GM12878 (cell line): Measurements from ENCODE around the gene PRKAR2B. TPM values are rescaled to one million over a fixed set of nuclear protein-coding genes. Genes with fewer than 3 reads are reported as not detected.

Experiments used
- CBX5 ChIP-seq: sonication (generic); IDR thresholded peaks from 2 replicates; pipeline ENCODE4 v1.6.1; 2016; ENCODE audit warnings: low read depth, moderate library complexity, mild to moderate bottlenecking, inconsistent platforms
- EED ChIP-seq: sonication (generic); IDR thresholded peaks from 2 replicates; pipeline ENCODE4 v1.6.1; 2016; ENCODE audit warnings: antibody characterized with exemption, low read depth
- RAD51 ChIP-seq: fragments of 450-650 bp; IDR thresholded peaks from 2 replicates; pipeline ENCODE4 v1.6.1; 2016; ENCODE audit warnings: moderate library complexity, mild to moderate bottlenecking, inconsistent platforms
- SIN3A ChIP-seq: IDR thresholded peaks from 2 replicates; pipeline ENCODE4 v1.6.1; 2012; ENCODE audit warnings: low read depth, low read length, improper control_type of control experiment
- SREBF1 ChIP-seq: IDR thresholded peaks from 2 replicates; pipeline ENCODE4 v1.6.1; 2012; ENCODE audit warnings: mild to moderate bottlenecking, low read length
- polyA plus RNA-seq, 11 experiments: library from polyadenylated mRNA; depleted of rRNA in 4 of 11; unstranded in 6 of 11; stranded (reverse) in 5 of 11; fragments of >200 nt; fragmentation: Nextera tagmentation in 4 of 11; fragmentation: Illumina TruSeq in 1 of 11; extraction: Ambion mirVana in 4 of 11; extraction: Trizol in 1 of 11; gene quantifications; 1 replicate in 1 of 11; 2 replicates in 10 of 11; pipeline versions ENCODE4 v1.2.1 to v1.2.3, GENCODE V29; 2011 to 2016; ENCODE audit warnings: inconsistent platforms in 2 of 11, missing spikeins in 2 of 11, low read depth in 1 of 11
- total RNA-seq, 4 experiments: library from RNA; depleted of rRNA in 3 of 4; stranded (reverse); fragments of >200 nt in 3 of 4; fragmentation: Illumina TruSeq in 1 of 4; extraction: Trizol in 1 of 4; gene quantifications; 2 replicates each; pipeline versions ENCODE4 v1.2.1 to v1.2.3, GENCODE V29; 2013 to 2021
- TF ChIP-seq, protein P1 (sequence below): fragments of 450-650 bp; IDR thresholded peaks from 2 replicates; pipeline ENCODE4 v1.6.1; 2017; ENCODE audit warnings: mild to moderate bottlenecking, moderate library complexity
- TF ChIP-seq, protein P2 (sequence below): fragments of 450-650 bp; IDR thresholded peaks from 2 replicates; pipeline ENCODE4 v1.6.1; 2017; ENCODE audit warnings: low read depth, mild to moderate bottlenecking, moderate library complexity
- TF ChIP-seq, protein P3 (sequence below): fragments of 450-650 bp; IDR thresholded peaks from 2 replicates; pipeline ENCODE4 v1.6.1; 2017; ENCODE audit warnings: mild to moderate bottlenecking, moderate library complexity
- TF ChIP-seq, protein P4 (sequence below): IDR thresholded peaks from 2 replicates; pipeline ENCODE4 v1.6.1; 2012; ENCODE audit warnings: low read depth, low read length, improper control_type of control experiment
- TF ChIP-seq, protein P5 (sequence below): IDR thresholded peaks from 2 replicates; pipeline ENCODE4 v1.6.1; 2011; ENCODE audit warnings: low read depth, low read length, improper control_type of control experiment, borderline replicate concordance
- TF ChIP-seq, protein P6 (sequence below): fragments of 450-650 bp; IDR thresholded peaks from 2 replicates; pipeline ENCODE4 v1.6.1; 2014; ENCODE audit warnings: mild to moderate bottlenecking

Gene PRKAR2B
- total and polyA plus RNA-seq, 10 of the 15 experiments (the other 5 are each of a cell fraction or from before 2014, with no cell fraction given), result 0.01 to 0.18 (median 0.04) TPM; not detected in 4

DNA sequence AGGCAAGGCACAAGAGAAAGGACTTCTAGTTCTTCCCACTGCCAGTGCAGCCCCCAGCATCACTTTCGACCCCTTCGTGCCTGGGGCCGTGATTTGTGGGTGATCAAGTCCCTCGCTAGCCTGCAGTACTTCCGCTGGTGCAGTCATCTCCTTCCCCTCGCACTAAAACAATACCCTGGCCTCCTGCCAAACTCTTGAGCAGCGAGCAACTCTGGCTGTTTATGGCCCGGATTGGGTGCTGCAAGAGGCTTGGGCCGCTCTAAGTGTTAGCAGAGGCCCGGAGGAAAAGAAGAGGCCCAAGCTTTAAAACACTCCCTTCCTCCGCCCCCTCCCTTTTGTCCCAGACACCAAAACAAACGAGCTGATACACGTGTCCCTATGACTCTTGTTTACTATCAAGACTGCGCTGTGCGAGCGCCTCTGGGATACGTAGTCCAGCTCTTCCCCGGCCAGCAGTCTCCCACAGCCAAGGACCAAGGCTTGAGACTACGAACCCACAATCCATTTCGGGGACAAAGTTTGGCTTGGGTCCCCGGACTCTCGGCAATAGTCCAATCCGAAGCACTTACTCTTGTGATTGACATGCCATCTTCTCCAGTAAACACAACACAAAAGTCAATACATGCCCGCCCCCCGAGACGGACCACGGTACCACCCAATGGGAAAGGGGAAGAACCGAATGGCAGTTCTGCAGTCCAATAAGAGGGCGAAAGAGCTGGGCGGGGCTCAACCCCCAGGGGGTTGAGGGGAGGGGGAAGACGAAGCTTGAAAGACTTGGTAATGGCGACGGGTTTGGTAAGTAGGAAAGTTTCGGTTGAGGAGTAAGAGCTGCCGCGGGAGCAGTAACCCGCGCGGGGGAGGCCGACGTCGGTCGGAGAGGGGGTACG, 124.0 kb downstream of the PRKAR2B start, which contains the start of gene HBP1 (continued):
- TF ChIP-seq, protein P1, sequence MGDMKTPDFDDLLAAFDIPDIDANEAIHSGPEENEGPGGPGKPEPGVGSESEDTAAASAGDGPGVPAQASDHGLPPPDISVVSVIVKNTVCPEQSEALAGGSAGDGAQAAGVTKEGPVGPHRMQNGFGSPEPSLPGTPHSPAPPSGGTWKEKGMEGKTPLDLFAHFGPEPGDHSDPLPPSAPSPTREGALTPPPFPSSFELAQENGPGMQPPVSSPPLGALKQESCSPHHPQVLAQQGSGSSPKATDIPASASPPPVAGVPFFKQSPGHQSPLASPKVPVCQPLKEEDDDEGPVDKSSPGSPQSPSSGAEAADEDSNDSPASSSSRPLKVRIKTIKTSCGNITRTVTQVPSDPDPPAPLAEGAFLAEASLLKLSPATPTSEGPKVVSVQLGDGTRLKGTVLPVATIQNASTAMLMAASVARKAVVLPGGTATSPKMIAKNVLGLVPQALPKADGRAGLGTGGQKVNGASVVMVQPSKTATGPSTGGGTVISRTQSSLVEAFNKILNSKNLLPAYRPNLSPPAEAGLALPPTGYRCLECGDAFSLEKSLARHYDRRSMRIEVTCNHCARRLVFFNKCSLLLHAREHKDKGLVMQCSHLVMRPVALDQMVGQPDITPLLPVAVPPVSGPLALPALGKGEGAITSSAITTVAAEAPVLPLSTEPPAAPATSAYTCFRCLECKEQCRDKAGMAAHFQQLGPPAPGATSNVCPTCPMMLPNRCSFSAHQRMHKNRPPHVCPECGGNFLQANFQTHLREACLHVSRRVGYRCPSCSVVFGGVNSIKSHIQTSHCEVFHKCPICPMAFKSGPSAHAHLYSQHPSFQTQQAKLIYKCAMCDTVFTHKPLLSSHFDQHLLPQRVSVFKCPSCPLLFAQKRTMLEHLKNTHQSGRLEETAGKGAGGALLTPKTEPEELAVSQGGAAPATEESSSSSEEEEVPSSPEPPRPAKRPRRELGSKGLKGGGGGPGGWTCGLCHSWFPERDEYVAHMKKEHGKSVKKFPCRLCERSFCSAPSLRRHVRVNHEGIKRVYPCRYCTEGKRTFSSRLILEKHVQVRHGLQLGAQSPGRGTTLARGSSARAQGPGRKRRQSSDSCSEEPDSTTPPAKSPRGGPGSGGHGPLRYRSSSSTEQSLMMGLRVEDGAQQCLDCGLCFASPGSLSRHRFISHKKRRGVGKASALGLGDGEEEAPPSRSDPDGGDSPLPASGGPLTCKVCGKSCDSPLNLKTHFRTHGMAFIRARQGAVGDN, result peak; percentile 52; the same call in 1 of the 2 replicates
- TF ChIP-seq, protein P2, sequence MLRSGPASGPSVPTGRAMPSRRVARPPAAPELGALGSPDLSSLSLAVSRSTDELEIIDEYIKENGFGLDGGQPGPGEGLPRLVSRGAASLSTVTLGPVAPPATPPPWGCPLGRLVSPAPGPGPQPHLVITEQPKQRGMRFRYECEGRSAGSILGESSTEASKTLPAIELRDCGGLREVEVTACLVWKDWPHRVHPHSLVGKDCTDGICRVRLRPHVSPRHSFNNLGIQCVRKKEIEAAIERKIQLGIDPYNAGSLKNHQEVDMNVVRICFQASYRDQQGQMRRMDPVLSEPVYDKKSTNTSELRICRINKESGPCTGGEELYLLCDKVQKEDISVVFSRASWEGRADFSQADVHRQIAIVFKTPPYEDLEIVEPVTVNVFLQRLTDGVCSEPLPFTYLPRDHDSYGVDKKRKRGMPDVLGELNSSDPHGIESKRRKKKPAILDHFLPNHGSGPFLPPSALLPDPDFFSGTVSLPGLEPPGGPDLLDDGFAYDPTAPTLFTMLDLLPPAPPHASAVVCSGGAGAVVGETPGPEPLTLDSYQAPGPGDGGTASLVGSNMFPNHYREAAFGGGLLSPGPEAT, result peak; percentile 66
- TF ChIP-seq, protein P3, sequence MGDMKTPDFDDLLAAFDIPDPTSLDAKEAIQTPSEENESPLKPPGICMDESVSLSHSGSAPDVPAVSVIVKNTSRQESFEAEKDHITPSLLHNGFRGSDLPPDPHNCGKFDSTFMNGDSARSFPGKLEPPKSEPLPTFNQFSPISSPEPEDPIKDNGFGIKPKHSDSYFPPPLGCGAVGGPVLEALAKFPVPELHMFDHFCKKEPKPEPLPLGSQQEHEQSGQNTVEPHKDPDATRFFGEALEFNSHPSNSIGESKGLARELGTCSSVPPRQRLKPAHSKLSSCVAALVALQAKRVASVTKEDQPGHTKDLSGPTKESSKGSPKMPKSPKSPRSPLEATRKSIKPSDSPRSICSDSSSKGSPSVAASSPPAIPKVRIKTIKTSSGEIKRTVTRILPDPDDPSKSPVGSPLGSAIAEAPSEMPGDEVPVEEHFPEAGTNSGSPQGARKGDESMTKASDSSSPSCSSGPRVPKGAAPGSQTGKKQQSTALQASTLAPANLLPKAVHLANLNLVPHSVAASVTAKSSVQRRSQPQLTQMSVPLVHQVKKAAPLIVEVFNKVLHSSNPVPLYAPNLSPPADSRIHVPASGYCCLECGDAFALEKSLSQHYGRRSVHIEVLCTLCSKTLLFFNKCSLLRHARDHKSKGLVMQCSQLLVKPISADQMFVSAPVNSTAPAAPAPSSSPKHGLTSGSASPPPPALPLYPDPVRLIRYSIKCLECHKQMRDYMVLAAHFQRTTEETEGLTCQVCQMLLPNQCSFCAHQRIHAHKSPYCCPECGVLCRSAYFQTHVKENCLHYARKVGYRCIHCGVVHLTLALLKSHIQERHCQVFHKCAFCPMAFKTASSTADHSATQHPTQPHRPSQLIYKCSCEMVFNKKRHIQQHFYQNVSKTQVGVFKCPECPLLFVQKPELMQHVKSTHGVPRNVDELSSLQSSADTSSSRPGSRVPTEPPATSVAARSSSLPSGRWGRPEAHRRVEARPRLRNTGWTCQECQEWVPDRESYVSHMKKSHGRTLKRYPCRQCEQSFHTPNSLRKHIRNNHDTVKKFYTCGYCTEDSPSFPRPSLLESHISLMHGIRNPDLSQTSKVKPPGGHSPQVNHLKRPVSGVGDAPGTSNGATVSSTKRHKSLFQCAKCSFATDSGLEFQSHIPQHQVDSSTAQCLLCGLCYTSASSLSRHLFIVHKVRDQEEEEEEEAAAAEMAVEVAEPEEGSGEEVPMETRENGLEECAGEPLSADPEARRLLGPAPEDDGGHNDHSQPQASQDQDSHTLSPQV, result no peak
- TF ChIP-seq SIN3A, result peak; percentile 94
- peak; percentile 28; the same call in 1 of the 2 replicates for TF ChIP-seq EED
- TF ChIP-seq SREBF1, result peak; percentile 60; the same call in 1 of the 2 replicates
- TF ChIP-seq, protein P4, sequence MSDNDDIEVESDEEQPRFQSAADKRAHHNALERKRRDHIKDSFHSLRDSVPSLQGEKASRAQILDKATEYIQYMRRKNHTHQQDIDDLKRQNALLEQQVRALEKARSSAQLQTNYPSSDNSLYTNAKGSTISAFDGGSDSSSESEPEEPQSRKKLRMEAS, result peak; percentile 99
- TF ChIP-seq, protein P5, sequence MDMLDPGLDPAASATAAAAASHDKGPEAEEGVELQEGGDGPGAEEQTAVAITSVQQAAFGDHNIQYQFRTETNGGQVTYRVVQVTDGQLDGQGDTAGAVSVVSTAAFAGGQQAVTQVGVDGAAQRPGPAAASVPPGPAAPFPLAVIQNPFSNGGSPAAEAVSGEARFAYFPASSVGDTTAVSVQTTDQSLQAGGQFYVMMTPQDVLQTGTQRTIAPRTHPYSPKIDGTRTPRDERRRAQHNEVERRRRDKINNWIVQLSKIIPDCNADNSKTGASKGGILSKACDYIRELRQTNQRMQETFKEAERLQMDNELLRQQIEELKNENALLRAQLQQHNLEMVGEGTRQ, result no peak; the same call in 1 of the 2 replicates
- TF ChIP-seq CBX5, result peak; percentile 64; the same call in 1 of the 2 replicates
- TF ChIP-seq, protein P6, sequence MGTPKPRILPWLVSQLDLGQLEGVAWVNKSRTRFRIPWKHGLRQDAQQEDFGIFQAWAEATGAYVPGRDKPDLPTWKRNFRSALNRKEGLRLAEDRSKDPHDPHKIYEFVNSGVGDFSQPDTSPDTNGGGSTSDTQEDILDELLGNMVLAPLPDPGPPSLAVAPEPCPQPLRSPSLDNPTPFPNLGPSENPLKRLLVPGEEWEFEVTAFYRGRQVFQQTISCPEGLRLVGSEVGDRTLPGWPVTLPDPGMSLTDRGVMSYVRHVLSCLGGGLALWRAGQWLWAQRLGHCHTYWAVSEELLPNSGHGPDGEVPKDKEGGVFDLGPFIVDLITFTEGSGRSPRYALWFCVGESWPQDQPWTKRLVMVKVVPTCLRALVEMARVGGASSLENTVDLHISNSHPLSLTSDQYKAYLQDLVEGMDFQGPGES, result peak; percentile 97
- TF ChIP-seq RAD51, result peak; percentile 89
